K562 (cell line): Measurements from ENCODE around the gene CCNL2. TPM values are rescaled to one million over a fixed set of nuclear protein-coding genes. Genes with fewer than 3 reads are reported as not detected.

Source experiments
- CBX8 ChIP-seq: fragments of 200-600 bp; sonication (generic); IDR thresholded peaks from 2 replicates; pipeline ENCODE4 v1.6.1; 2012; ENCODE audit warnings: borderline replicate concordance, mixed run types, low read depth, mild to moderate bottlenecking, moderate library complexity, mixed read lengths, low read length, control low read depth, inconsistent platforms; ENCODE audit not compliant: poor library complexity, severe bottlenecking; ENCODE audit errors: extremely low read depth
- E2F8 ChIP-seq: fragments of 450-650 bp; IDR thresholded peaks from 2 replicates; pipeline ENCODE4 v1.7.1; 2018; ENCODE audit warnings: mild to moderate bottlenecking, low read depth; ENCODE audit not compliant: partially characterized antibody
- FIP1L1 ChIP-seq: fragments of 200-400 bp; formaldehyde crosslinking; IDR thresholded peaks from 2 replicates; pipeline ENCODE4 v1.6.1; 2018; ENCODE audit warnings: mild to moderate bottlenecking, low read depth, low read length; ENCODE audit not compliant: poor library complexity, severe bottlenecking
- GMEB1 ChIP-seq: fragments of 250-450 bp; sonication (Bioruptor Pico); IDR thresholded peaks from 2 replicates; pipeline ENCODE4 v1.4.0; 2020; ENCODE audit warnings: mild to moderate bottlenecking
- IRF2 ChIP-seq: sonication (generic); formaldehyde crosslinking; IDR thresholded peaks from 2 replicates; pipeline ENCODE4 v1.8.1; 2022; ENCODE audit warnings: mild to moderate bottlenecking, missing genetic modification reagents
- PRDM10 ChIP-seq: fragments of 450-650 bp; IDR thresholded peaks from 2 replicates; pipeline ENCODE4 v1.6.1; 2018; ENCODE audit not compliant: partially characterized antibody
- PTBP1 ChIP-seq: fragments of 200-400 bp; formaldehyde crosslinking; IDR thresholded peaks from 2 replicates; pipeline ENCODE4 v1.6.1; 2017; ENCODE audit warnings: low read depth, low read length
- SIN3B ChIP-seq: fragments of 450-650 bp; IDR thresholded peaks from 2 replicates; pipeline ENCODE4 v1.6.1; 2017; ENCODE audit warnings: low read depth, mild to moderate bottlenecking, moderate library complexity
- TRIM28 ChIP-seq: fragments of 450-650 bp; IDR thresholded peaks from 2 replicates; pipeline ENCODE4 v1.6.1; 2017
- XRCC5 ChIP-seq: fragments of 200-400 bp; formaldehyde crosslinking; IDR thresholded peaks from 2 replicates; pipeline ENCODE4 v1.6.1; 2017; ENCODE audit warnings: low read depth, mild to moderate bottlenecking, low read length
- ZBTB11 ChIP-seq, 3 experiments: fragments of 200-800 bp in 1 of 3; fragments of 250-450 bp in 1 of 3; fragments of 450-650 bp in 1 of 3; sonication (Bioruptor Pico) in 1 of 3; sonication (Bioruptor generic) in 1 of 3; formaldehyde crosslinking in 1 of 3; IDR thresholded peaks; 2 replicates each; pipeline versions ENCODE4 v1.6.1 to v1.8.0; 2016 to 2022; ENCODE audit warnings: mild to moderate bottlenecking in 2 of 3, missing genetic modification characterization in 2 of 3, missing compliant biosample characterization in 1 of 3, moderate library complexity in 1 of 3
- ZC3H4 ChIP-seq: sonication (generic); formaldehyde crosslinking; IDR thresholded peaks from 2 replicates; pipeline ENCODE4 v1.9.0; 2021; ENCODE audit warnings: missing genetic modification reagents, borderline replicate concordance
- polyA plus RNA-seq, 8 experiments: library from polyadenylated mRNA; depleted of rRNA in 4 of 8; stranded (reverse) in 5 of 8; unstranded in 3 of 8; fragments of >200 nt; fragmentation: Nextera tagmentation in 2 of 8; fragmentation: Illumina TruSeq in 1 of 8; extraction: Ambion mirVana in 2 of 8; extraction: Trizol in 1 of 8; gene quantifications; 2 replicates each; pipeline versions ENCODE4 v1.2.1 to v1.2.3, GENCODE V29; 2011 to 2014; ENCODE audit warnings: inconsistent platforms in 1 of 8, missing spikeins in 1 of 8
- total RNA-seq, 7 experiments: library from RNA; depleted of rRNA in 6 of 7; stranded (reverse); fragments of >200 nt in 6 of 7; fragmentation: Illumina TruSeq in 2 of 7; extraction: Trizol in 2 of 7; gene quantifications; 2 replicates each; pipeline versions ENCODE4 v1.2.1 to v1.2.3, GENCODE V29; 2011 to 2021; ENCODE audit warnings: low replicate concordance in 1 of 7

Gene CCNL2
- total and polyA plus RNA-seq, 9 of the 15 experiments (the other 6 are each of a cell fraction or from before 2014, with no cell fraction given) = 2.8 to 287 (median 94.5) TPM

GRCh38 chr1:1399187-1399871, at the start of gene CCNL2 (continued):
- TF ChIP-seq SIN3B (peak; percentile 78), ZC3H4 (no peak), XRCC5 (0 out of 2 replicates have a peak, but pooled peaks have one; percentile 10), TRIM28 (peak; percentile 17; the same call in 1 of the 2 replicates), FIP1L1 (peak; percentile 99), PRDM10 (no peak), GMEB1 (peak; percentile 97), IRF2 (no peak), ZBTB11 (CRISPR knock-in tag; IDR thresholded peaks at IDR 0.05) (peak in 1 of 3 experiments; percentile 87; a peak in 3 of 6 replicates), PTBP1 (no peak), E2F8 (peak; percentile 92), CBX8 (no peak)
